PC-9 (cell line): ENCODE data around the gene GAS5. TPM values are rescaled to one million over a fixed set of nuclear protein-coding genes. Genes with fewer than 3 reads are reported as not detected.

Experiments used
- BruUV-seq: library from RNA; stranded (reverse); fragments of 400-500 nt; replicated peaks from 2 replicates; lab custom pipeline; 2021; lab: Mats Ljungman, UMichigan
- CTCF ChIA-PET: fragments of 300-600 bp; sonication (Branson Sonifier 250); formaldehyde crosslinking; loops from one replicate; lab custom pipeline; 2022; ENCODE audit warnings: antibody characterized with exemption; lab: Charles Lee
- POLR2A ChIA-PET: fragments of 300-600 bp; sonication (Branson Sonifier 250); formaldehyde crosslinking; loops from one replicate; lab custom pipeline; 2022; ENCODE audit warnings: antibody characterized with exemption; ENCODE audit not compliant: unreplicated experiment; lab: Charles Lee
- DNase-seq, 2 experiments: peaks; one replicate each; pipeline versions ENCODE4 v3.0.0 to v3.0.0-alpha.2; 2015 to 2022; ENCODE audit warnings: mixed read lengths in 1 of 2
- H2AFZ ChIP-seq: fragments of 200-600 bp; sonication (generic); 2 replicates; pipeline ENCODE4 v1.8.1; 2017; ENCODE audit warnings: antibody characterized with exemption
- H3F3A ChIP-seq: fragments of 200-600 bp; sonication (generic); 2 replicates; pipeline ENCODE4 v1.8.1; 2017; ENCODE audit warnings: antibody characterized with exemption, mild to moderate bottlenecking, low read depth; ENCODE audit not compliant: insufficient read depth
- H3K27ac ChIP-seq: fragments of 200-600 bp; sonication (generic); 2 replicates; pipeline ENCODE4 v1.6.1; 2016; ENCODE audit warnings: mixed run types
- H3K27me3 ChIP-seq: fragments of 200-600 bp; sonication (generic); 2 replicates; pipeline ENCODE4 v1.6.1; 2016; ENCODE audit warnings: low read depth, mixed run types; ENCODE audit not compliant: insufficient read depth
- H3K36me3 ChIP-seq: fragments of 200-600 bp; sonication (generic); 2 replicates; pipeline ENCODE4 v1.6.1; 2016; ENCODE audit warnings: low read depth, mixed run types
- H3K4me1 ChIP-seq: fragments of 200-600 bp; sonication (generic); replicated peaks from 2 replicates; pipeline ENCODE4 v1.6.1; 2016; ENCODE audit warnings: mixed run types; ENCODE audit not compliant: insufficient read depth
- H3K4me2 ChIP-seq: fragments of 200-600 bp; sonication (generic); 2 replicates; pipeline ENCODE4 v1.6.1; 2017; ENCODE audit warnings: mixed run types
- H3K4me3 ChIP-seq: fragments of 200-600 bp; sonication (generic); 2 replicates; pipeline ENCODE4 v1.6.1; 2016; ENCODE audit warnings: mixed run types
- H3K79me2 ChIP-seq: fragments of 200-600 bp; sonication (generic); 2 replicates; pipeline ENCODE4 v1.6.1; 2017; ENCODE audit warnings: low read depth, mixed run types
- H3K9me2 ChIP-seq: fragments of 200-600 bp; sonication (generic); 2 replicates; pipeline ENCODE4 v1.8.1; 2017; ENCODE audit warnings: mild to moderate bottlenecking; ENCODE audit not compliant: insufficient read depth
- H3K9me3 ChIP-seq: fragments of 200-600 bp; sonication (generic); 2 replicates; pipeline ENCODE4 v1.8.1; 2016; ENCODE audit warnings: low read depth; ENCODE audit not compliant: insufficient read depth
- H4K20me1 ChIP-seq: fragments of 200-600 bp; sonication (generic); 2 replicates; pipeline ENCODE4 v1.8.1; 2017; ENCODE audit not compliant: insufficient read depth
- EZH2 ChIP-seq: fragments of 200-600 bp; sonication (generic); IDR thresholded peaks from 2 replicates; pipeline ENCODE4 v1.8.0; 2017; ENCODE audit warnings: antibody characterized with exemption, low read depth
- intact Hi-C: fragments of 100-400 bp; cut with micrococcal nuclease; formaldehyde crosslinking; loops from one replicate; pipeline ENCODE4 v1.10.0; 2022; ENCODE audit not compliant: unreplicated experiment
- total RNA-seq: library from RNA; stranded (reverse); gene quantifications from 2 replicates; pipeline ENCODE4 v1.2.3, GENCODE V29; 2021
- TF ChIP-seq, protein P1 (sequence below): fragments of 200-600 bp; sonication (generic); conservative IDR thresholded peaks from 2 replicates; pipeline ENCODE4 v1.6.1; 2017; ENCODE audit warnings: mixed run types, antibody characterized with exemption, mild to moderate bottlenecking, moderate library complexity

GAS5 gene
- total RNA-seq, 1 experiment from 2014 or later, result 234 TPM

DNA sequence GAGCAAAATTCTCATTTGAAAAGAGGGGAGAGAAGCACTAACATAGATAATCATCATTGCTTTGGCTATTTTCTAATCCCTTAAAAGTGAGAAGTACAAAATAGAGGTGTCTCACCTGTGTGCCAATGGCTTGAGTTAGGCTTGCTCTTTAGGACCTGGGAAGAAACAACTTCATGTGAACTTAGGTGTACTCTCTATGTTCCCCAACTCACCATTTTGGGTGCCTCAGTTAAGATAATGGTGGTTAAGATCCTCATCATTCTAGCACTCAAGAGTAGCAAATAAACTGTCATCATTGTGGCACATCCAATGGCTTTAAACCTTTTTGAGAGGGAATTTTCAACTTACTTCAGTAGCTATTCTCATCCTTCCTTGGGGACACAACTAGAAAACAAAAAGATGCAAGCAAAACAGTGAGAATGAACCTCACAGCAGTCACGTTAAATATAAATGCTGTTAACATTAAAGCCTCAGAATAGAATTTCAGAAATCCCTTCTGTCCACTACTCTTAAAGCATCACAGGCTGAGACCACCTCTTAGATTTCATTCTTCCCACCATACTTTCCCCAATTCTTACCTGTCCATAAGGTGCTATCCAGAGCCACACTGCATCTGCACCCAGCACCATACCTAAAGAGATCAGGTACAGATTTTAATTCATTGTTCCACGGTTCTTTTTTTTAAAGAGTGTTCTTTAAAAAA is 1.2 kb downstream of the GAS5 start:
- TF ChIP-seq, protein P1, sequence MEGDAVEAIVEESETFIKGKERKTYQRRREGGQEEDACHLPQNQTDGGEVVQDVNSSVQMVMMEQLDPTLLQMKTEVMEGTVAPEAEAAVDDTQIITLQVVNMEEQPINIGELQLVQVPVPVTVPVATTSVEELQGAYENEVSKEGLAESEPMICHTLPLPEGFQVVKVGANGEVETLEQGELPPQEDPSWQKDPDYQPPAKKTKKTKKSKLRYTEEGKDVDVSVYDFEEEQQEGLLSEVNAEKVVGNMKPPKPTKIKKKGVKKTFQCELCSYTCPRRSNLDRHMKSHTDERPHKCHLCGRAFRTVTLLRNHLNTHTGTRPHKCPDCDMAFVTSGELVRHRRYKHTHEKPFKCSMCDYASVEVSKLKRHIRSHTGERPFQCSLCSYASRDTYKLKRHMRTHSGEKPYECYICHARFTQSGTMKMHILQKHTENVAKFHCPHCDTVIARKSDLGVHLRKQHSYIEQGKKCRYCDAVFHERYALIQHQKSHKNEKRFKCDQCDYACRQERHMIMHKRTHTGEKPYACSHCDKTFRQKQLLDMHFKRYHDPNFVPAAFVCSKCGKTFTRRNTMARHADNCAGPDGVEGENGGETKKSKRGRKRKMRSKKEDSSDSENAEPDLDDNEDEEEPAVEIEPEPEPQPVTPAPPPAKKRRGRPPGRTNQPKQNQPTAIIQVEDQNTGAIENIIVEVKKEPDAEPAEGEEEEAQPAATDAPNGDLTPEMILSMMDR, result no peak
- no peak for TF ChIP-seq EZH2
- H4K20me1 ChIP-seq, result peaks cover 52% of the 10 kb centered on the region
- H3K9me2 ChIP-seq, result no peaks in the 10 kb centered on the region
- H3K4me3 ChIP-seq, result peak overlapping the region; percentile 95
- H3K36me3 ChIP-seq, result peaks cover 49% of the 10 kb centered on the region
- H3K9me3 ChIP-seq, result no peaks in the 10 kb centered on the region
- no peaks in the 10 kb centered on the region for H3K27me3 ChIP-seq
- CTCF ChIA-PET, result no interaction called here
- peaks cover 34% of the 10 kb centered on the region for H3K79me2 ChIP-seq
- no peak for DNase-seq
- H2AFZ ChIP-seq, result no peak overlapping the region
- intact Hi-C loops, result loop anchor here (5.0 to 10.0 kb wide), 3 partner anchors 208 to 1332 kb away; partner anchors contain the start of genes RABGAP1L and SUCO
- POLR2A ChIA-PET, result interaction anchor here (0.7 kb wide), 1 partner anchor 449 kb away, joined by 11 read pairs; no protein-coding TSS in a partner anchor
- peak overlapping the region; percentile 96 for H3K4me2 ChIP-seq
- H3K4me1 ChIP-seq, result peaks cover 37% of the 10 kb centered on the region
- H3K27ac ChIP-seq, result peak overlapping the region; percentile 91
- no TSS peak for BruUV-seq
- H3F3A ChIP-seq, result peaks cover 65% of the 10 kb centered on the region

DNA sequence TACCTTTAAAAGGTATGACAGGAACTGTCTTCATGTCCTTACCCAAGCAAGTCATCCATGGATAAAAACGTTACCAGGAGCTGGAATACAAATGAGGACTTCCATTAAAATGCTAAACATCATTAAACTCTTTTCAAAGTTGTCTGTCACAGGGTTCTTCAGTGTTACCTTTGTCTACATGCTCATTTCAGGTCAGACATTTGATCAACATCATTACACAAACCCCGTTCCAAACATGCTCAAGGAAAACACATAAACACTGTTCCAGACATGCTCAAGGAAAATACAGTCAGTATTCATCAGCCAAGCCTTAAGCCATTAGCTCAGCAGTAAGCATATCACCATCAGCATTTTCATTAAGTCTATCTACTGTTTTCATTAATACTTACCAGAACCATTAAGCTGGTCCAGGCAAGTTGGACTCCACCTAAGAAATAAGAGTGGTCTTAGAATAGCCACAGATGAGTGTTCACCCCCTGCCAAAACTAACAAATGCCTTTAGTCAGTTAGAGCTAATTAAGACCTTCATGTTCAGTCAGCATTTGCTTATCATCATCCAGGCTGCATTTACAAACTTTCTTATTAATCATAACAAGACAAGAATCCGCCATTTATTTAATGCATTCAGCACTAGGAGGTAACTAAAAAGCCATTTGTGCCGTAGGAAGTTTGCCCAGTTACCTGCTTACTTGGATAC is 2.2 kb downstream of the GAS5 start:
- no peak for DNase-seq
- Histone ChIP-seq H3K27ac (peak overlapping the region; percentile 91), H3K4me1 (peaks cover 37% of the 10 kb centered on the region), H3K4me2 (peak overlapping the region; percentile 96), H3K9me3 (no peaks in the 10 kb centered on the region), H3K9me2 (no peaks in the 10 kb centered on the region), H3F3A (peaks cover 74% of the 10 kb centered on the region), H3K79me2 (peaks cover 34% of the 10 kb centered on the region), H3K27me3 (no peaks in the 10 kb centered on the region), H4K20me1 (peaks cover 52% of the 10 kb centered on the region), H2AFZ (no peak overlapping the region), H3K36me3 (peaks cover 49% of the 10 kb centered on the region), H3K4me3 (peak overlapping the region; percentile 95)
- ChIA-PET CTCF (interaction anchor here (0.6 kb wide), 1 partner anchor 883 kb away, joined by 5 read pairs; no protein-coding TSS in a partner anchor), POLR2A (interaction anchor here (0.6 to 0.7 kb wide), 4 partner anchors 27 to 448 kb away, joined by 3 to 11 read pairs (median 4); no protein-coding TSS in a partner anchor)
- intact Hi-C loops, result loop anchor here (5.0 to 10.0 kb wide), 3 partner anchors 209 to 1331 kb away; partner anchors contain the start of genes RABGAP1L and SUCO
- no TSS peak for BruUV-seq
- no peak for TF ChIP-seq EZH2
- TF ChIP-seq, protein P1, result no peak

DNA sequence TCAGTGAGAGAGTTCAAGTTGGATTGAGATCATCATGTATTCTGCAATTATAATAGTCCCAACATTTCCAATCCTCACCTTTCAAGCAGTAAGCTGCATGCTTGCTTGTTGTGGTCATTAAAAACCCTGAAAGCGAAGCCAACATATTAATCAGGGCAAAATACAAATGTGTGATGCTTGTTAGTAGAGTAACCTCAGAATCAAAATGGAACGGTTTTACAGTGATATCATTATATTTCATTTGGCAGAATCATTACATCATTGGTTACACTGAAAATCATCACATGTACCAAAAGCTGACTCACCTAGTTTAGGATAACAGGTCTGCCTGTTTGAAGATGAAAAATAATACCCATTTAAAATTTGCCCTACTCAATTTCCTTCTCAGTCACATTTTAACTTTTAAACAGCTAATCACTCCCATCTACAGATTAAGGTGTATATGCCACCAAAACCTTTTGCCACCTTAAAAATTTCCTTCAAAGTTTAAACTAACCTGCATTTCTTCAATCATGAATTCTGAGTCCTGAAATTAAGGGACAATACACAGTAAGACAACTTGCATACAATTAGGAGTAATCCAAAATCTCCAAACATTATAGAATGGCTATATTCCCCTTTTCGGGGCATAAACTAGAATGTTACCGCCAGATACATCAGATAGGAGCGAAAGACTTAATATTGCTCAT is 3.5 kb downstream of the GAS5 start:
- Histone ChIP-seq H3F3A (peaks cover 82% of the 10 kb centered on the region), H4K20me1 (peaks cover 52% of the 10 kb centered on the region), H3K36me3 (peaks cover 49% of the 10 kb centered on the region), H2AFZ (no peak overlapping the region), H3K4me3 (peak overlapping the region; percentile 95), H3K4me1 (peaks cover 27% of the 10 kb centered on the region), H3K9me3 (no peaks in the 10 kb centered on the region), H3K4me2 (peak overlapping the region; percentile 96), H3K27ac (peak overlapping the region; percentile 91), H3K9me2 (no peaks in the 10 kb centered on the region), H3K79me2 (peaks cover 34% of the 10 kb centered on the region), H3K27me3 (no peaks in the 10 kb centered on the region)
- TF ChIP-seq EZH2, result no peak
- TF ChIP-seq, protein P1, result no peak
- BruUV-seq, result no TSS peak
- CTCF ChIA-PET, result no interaction called here
- no peak for DNase-seq
- POLR2A ChIA-PET, result interaction anchor here (0.6 to 0.7 kb wide), 4 partner anchors 39 to 355 kb away, joined by 3 to 6 read pairs (median 4); no protein-coding TSS in a partner anchor
- intact Hi-C loops, result loop anchor here (10.0 kb wide), 2 partner anchors 210 to 1330 kb away; partner anchors contain the start of gene SUCO
